NCI-H1436 (cell line): ENCODE results near the gene TRRAP.

Experiments used
- DNase-seq: peaks from one replicate; lab custom pipeline; 2025; lab: John Stamatoyannopoulos, UW

TRRAP gene

GRCh38 chr7:98949336-98950044 lies 71.2 kb downstream of the TRRAP start:
- no peak for DNase-seq

GRCh38 chr7:98955992-98956391 lies 77.7 kb downstream of the TRRAP start:
- DNase-seq: no peak

GRCh38 chr7:98956469-98956868 lies 78.1 kb downstream of the TRRAP start:
- no peak for DNase-seq

- no peak for DNase-seq
These were observed 78.6 kb downstream of the TRRAP start for GRCh38 chr7:98956937-98957336.

GRCh38 chr7:98957766-98958165 lies 79.4 kb downstream of the TRRAP start:
- no peak for DNase-seq

GRCh38 chr7:98958968-98959367 lies 80.6 kb downstream of the TRRAP start:
- no peak for DNase-seq

GRCh38 chr7:98963305-98963704 lies 85.0 kb downstream of the TRRAP start:
- DNase-seq: no peak

- no peak for DNase-seq
These were observed 86.3 kb downstream of the TRRAP start for GRCh38 chr7:98964596-98964995.

GRCh38 chr7:98968621-98969020 lies 90.3 kb downstream of the TRRAP start:
- DNase-seq: no peak

GRCh38 chr7:98969386-98969785 lies 91.1 kb downstream of the TRRAP start:
- no peak for DNase-seq

GRCh38 chr7:98970016-98970615 lies 91.8 kb downstream of the TRRAP start:
- no peak for DNase-seq

- DNase-seq: no peak
These were observed 92.5 kb downstream of the TRRAP start for GRCh38 chr7:98970805-98971204.

GRCh38 chr7:98974205-98974604 lies 95.9 kb downstream of the TRRAP start:
- no peak for DNase-seq

GRCh38 chr7:98974906-98975816 lies 96.8 kb downstream of the TRRAP start:
- no peak for DNase-seq

GRCh38 chr7:98976396-98977185 lies 98.3 kb downstream of the TRRAP start:
- DNase-seq: no peak

- DNase-seq: no peak
These were observed 100.3 kb downstream of the TRRAP start for GRCh38 chr7:98978672-98979071.

GRCh38 chr7:98981701-98982100 lies 103.4 kb downstream of the TRRAP start:
- no peak for DNase-seq

GRCh38 chr7:98982686-98983085 lies 104.4 kb downstream of the TRRAP start:
- no peak for DNase-seq

GRCh38 chr7:98984126-98984525 lies 105.8 kb downstream of the TRRAP start:
- no peak for DNase-seq

- DNase-seq: no peak
These were observed 107.1 kb downstream of the TRRAP start for GRCh38 chr7:98985406-98985805.

- no peak for DNase-seq
These were observed 107.6 kb downstream of the TRRAP start for GRCh38 chr7:98985945-98986344.

GRCh38 chr7:98988641-98989040 lies 110.3 kb downstream of the TRRAP start:
- DNase-seq: no peak
